SK-N-MC (cell line): ENCODE results near the gene ZDHHC14.

Source experiments
- EZH2 ChIP-seq: fragments of 200-600 bp; sonication (generic); IDR thresholded peaks from one replicate; pipeline ENCODE4 v1.6.1; 2017; ENCODE audit warnings: antibody characterized with exemption
- POLR2AphosphoS5 ChIP-seq: IDR thresholded peaks from 2 replicates; pipeline ENCODE4 v1.6.1; 2012; ENCODE audit warnings: mild to moderate bottlenecking, low read depth, low read length, borderline replicate concordance

GRCh38 chr6:157558049-157558448 is 177.1 kb downstream of the ZDHHC14 start:
- TF ChIP-seq POLR2AphosphoS5, result no peak
- TF ChIP-seq EZH2, result no peak
